ENCODE measurements around the gene SYT3. TPM values are rescaled to one million over a fixed set of nuclear protein-coding genes. Genes with fewer than 3 reads are reported as not detected.

Gene SYT3
- total and polyA plus RNA-seq, 2 experiments from 2014 or later, result 1.9 to 4.3 TPM

DNA sequence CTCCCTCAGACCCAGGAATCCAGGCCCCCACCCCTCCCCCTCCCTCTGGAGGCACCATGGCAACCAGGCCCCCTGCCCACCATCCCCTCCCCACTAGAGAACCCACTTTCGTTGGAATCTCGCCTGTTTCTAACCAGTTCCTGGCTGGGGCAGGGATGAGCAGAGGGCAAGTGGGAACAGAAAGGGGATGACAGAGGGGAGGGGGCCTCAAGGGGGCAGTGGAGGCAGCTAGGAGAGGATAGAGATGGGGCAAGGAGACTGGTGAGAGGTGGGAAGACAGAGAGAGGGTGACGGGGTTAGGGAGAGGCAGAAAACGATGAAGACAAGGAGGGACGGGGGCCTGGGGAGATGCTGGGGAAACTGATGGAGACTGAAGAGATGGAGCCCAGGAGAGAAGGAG is 9.0 kb upstream of the SYT3 start:
- H3K9me3 ChIP-seq (ENCODE audit: low read depth), result no peaks in the 10 kb centered on the region
- DNase-seq (ENCODE audit: low read depth in 1 of 2, low spot score in 1 of 2), result no peak
- TF ChIP-seq, protein P1, sequence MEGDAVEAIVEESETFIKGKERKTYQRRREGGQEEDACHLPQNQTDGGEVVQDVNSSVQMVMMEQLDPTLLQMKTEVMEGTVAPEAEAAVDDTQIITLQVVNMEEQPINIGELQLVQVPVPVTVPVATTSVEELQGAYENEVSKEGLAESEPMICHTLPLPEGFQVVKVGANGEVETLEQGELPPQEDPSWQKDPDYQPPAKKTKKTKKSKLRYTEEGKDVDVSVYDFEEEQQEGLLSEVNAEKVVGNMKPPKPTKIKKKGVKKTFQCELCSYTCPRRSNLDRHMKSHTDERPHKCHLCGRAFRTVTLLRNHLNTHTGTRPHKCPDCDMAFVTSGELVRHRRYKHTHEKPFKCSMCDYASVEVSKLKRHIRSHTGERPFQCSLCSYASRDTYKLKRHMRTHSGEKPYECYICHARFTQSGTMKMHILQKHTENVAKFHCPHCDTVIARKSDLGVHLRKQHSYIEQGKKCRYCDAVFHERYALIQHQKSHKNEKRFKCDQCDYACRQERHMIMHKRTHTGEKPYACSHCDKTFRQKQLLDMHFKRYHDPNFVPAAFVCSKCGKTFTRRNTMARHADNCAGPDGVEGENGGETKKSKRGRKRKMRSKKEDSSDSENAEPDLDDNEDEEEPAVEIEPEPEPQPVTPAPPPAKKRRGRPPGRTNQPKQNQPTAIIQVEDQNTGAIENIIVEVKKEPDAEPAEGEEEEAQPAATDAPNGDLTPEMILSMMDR (IDR thresholded peaks at IDR 0.05; ENCODE audit: low read depth, low read length), result no peak
- no peaks in the 10 kb centered on the region for H3K36me3 ChIP-seq
- H3K27me3 ChIP-seq, result peaks cover 28% of the 10 kb centered on the region
- H3K4me1 ChIP-seq (ENCODE audit: low read depth), result no peaks in the 10 kb centered on the region
- H3K27ac ChIP-seq, result no peak overlapping the region
- H3K4me3 ChIP-seq, result no peak overlapping the region

DNA sequence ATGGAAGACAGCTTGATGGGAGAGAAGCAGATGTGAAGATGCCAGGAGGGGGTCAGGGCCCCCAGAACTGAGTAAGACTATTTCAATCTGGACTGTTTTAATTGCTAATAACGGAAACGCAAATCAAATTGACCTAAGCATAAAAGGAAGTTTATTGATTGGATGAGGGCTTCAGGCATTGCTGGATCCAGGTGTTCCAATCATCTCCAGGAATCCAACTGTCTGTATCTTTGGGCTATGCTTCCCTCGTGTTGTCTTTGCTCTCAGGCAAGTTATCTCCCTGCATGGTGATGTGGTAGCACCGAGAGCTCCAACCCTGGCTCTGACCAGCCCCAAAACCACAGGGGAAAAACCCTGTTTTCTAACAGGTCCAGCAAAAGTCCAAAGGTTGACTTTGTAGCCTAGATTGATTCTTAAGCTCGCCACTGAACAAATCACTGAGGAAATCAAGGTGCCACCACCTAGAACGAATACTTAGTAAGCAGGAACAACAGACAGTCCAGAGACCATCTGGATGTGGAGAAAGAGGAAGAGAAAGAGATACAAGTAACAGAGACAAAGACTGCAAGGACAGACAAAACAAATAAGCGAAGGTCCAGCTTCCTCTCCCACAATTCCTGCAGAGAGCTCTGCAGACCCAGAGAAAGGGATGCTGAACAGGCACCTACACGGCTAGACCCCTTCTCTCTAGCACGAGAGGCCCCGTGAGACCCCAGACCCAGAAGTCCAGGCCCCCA is 8.4 kb upstream of the SYT3 start:
- peaks cover 34% of the 10 kb centered on the region for H3K27me3 ChIP-seq
- no peak overlapping the region for H3K4me3 ChIP-seq
- H3K4me1 ChIP-seq (ENCODE audit: low read depth), result no peaks in the 10 kb centered on the region
- no peaks in the 10 kb centered on the region for H3K9me3 ChIP-seq (ENCODE audit: low read depth)
- TF ChIP-seq, protein P1 (IDR thresholded peaks at IDR 0.05; ENCODE audit: low read depth, low read length), result no peak
- DNase-seq (ENCODE audit: low read depth in 1 of 2, low spot score in 1 of 2), result no peak
- no peak overlapping the region for H3K27ac ChIP-seq
- no peaks in the 10 kb centered on the region for H3K36me3 ChIP-seq

DNA sequence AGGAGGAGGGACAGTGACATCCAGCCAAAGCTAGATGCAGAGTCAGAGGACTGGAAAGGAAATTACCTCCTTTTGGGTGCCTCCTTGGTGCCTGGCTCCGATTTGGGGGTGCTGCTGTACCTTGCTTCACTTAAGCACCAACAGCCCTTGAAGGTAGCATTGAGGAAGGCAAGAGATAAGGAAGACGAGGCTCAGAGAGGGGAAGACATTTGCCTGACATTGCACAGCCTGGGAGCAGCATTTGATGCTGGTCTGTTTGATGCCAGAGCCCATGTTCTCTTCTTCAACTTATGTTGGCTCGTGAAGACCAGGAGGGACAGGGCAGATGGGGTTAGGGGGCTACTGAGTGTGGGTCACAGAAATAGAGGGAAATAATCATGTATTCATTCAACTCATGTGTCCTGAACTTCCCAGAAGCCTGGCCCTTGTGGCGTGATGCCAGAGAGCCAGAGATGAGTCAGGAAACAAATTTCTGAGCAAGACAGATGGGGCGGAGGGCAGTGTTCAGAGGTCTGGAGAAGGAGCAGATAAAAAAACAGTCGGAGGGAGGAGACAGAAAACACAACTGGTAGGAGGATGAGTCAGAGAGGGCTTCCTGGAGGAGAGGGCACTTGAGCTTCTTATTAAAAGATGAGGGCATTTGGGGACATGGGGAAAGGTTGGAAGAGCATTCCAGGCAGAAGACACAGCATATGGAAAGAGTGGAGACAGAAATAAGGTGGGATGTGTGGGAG is 6.6 kb upstream of the SYT3 start:
- Histone ChIP-seq H3K36me3 (no peaks in the 10 kb centered on the region), H3K4me1 (ENCODE audit: low read depth) (no peaks in the 10 kb centered on the region), H3K9me3 (ENCODE audit: low read depth) (no peaks in the 10 kb centered on the region), H3K4me3 (no peak overlapping the region), H3K27me3 (peaks cover 45% of the 10 kb centered on the region), H3K27ac (no peak overlapping the region)
- peak in 1 of 2 donors; percentile 89 for DNase-seq (ENCODE audit: low read depth in 1 of 2, low spot score in 1 of 2)
- TF ChIP-seq, protein P1 (IDR thresholded peaks at IDR 0.05; ENCODE audit: low read depth, low read length), result no peak

DNA sequence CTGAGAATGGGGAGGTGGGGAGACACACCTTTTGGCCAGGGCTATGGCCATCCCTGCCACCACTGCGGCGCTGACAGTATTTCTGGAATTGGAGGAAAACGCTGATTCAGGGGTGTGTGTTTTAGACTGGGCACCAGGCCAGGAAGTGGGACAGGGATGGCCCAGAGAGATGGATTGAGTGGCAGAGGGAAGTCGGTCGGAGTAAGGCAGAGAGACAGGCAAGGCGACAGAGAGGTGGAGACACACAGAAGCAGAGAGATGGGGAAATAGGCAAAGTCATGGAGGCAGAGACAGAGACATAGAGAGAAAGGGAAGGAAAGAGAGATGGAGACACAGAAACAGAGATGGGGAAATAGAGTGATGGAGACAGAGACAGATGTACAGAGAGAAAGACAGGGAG is 5.4 kb upstream of the SYT3 start:
- Histone ChIP-seq H3K9me3 (ENCODE audit: low read depth) (no peaks in the 10 kb centered on the region), H3K27me3 (peaks cover 45% of the 10 kb centered on the region), H3K27ac (no peak overlapping the region), H3K36me3 (no peaks in the 10 kb centered on the region), H3K4me1 (ENCODE audit: low read depth) (no peaks in the 10 kb centered on the region), H3K4me3 (no peak overlapping the region)
- DNase-seq (ENCODE audit: low read depth in 1 of 2, low spot score in 1 of 2), result no peak
- TF ChIP-seq, protein P1 (IDR thresholded peaks at IDR 0.05; ENCODE audit: low read depth, low read length), result no peak

DNA sequence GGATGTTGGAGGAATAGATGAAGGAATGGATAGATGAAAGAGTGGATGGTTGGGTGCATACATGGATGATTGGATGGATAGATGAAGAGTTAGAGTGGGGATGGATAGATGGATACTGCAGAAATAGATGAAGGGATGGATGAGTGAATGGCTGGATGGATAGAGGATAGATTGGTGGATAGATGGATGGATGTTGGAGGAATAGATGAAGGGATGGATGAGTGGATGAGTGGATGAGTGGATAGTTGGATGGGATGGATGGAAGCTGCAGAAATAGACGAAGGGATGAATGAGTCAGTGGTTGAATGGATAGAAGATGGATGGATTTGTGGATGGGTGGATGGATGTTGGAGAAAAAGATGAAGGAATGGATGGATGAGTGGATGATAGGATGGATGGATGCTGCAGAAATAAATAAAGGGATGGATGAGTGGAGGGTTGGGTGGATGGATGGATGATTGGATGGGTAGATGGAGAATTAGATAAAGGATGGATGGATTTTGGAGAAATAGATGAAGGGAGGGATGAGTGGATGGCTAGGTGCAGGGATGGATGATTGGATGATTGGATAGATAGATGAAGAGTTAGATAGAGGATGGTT is 4.7 kb upstream of the SYT3 start:
- Histone ChIP-seq H3K4me1 (ENCODE audit: low read depth) (no peaks in the 10 kb centered on the region), H3K4me3 (no peak overlapping the region), H3K27ac (no peak overlapping the region), H3K36me3 (no peaks in the 10 kb centered on the region), H3K27me3 (peaks cover 45% of the 10 kb centered on the region), H3K9me3 (ENCODE audit: low read depth) (no peaks in the 10 kb centered on the region)
- TF ChIP-seq, protein P1 (IDR thresholded peaks at IDR 0.05; ENCODE audit: low read depth, low read length), result no peak
- DNase-seq (ENCODE audit: low read depth in 1 of 2, low spot score in 1 of 2), result no peak
